HUES48 (cell line): ENCODE results near the gene COL5A1.

ENCODE experiments used
- H3K27ac ChIP-seq: one replicate; pipeline ENCODE4 v1.7.0; 2013; ENCODE audit warnings: low read depth, low read length, inconsistent platforms
- H3K27me3 ChIP-seq: 2 replicates; pipeline ENCODE4 v1.6.1; 2013; ENCODE audit warnings: mild to moderate bottlenecking, low read length; ENCODE audit not compliant: control insufficient read depth, insufficient read depth
- H3K36me3 ChIP-seq: 2 replicates; pipeline ENCODE4 v1.6.1; 2013; ENCODE audit warnings: low read length; ENCODE audit not compliant: control insufficient read depth, insufficient read depth
- H3K4me1 ChIP-seq: 2 replicates; pipeline ENCODE4 v1.6.1; 2013; ENCODE audit warnings: mild to moderate bottlenecking, low read length; ENCODE audit not compliant: control insufficient read depth, insufficient read depth
- H3K4me3 ChIP-seq: 2 replicates; pipeline ENCODE4 v1.5.1; 2013; ENCODE audit warnings: mild to moderate bottlenecking, low read depth, low read length
- H3K9ac ChIP-seq: 2 replicates; pipeline ENCODE4 v1.6.1; 2013; ENCODE audit warnings: mild to moderate bottlenecking, low read depth, low read length, moderate library complexity
- H3K9me3 ChIP-seq: 2 replicates; pipeline ENCODE4 v1.6.1; 2013; ENCODE audit warnings: low read length; ENCODE audit not compliant: control insufficient read depth, insufficient read depth

Gene COL5A1

GRCh38 chr9:134653259-134654009, 11.8 kb downstream of the COL5A1 start:
- Histone ChIP-seq H3K36me3 (no peaks in the 10 kb centered on the region), H3K27ac (no peak overlapping the region), H3K4me1 (peaks cover 6% of the 10 kb centered on the region)

GRCh38 chr9:134655101-134655500, 13.5 kb downstream of the COL5A1 start:
- no peak overlapping the region for H3K9ac ChIP-seq
- H3K27me3 ChIP-seq: no peaks in the 10 kb centered on the region
- H3K27ac ChIP-seq: no peak overlapping the region
- peaks cover 3% of the 10 kb centered on the region; the same call in 1 of the 2 replicates for H3K9me3 ChIP-seq
- no peak overlapping the region for H3K4me3 ChIP-seq
- peaks cover 9% of the 10 kb centered on the region for H3K4me1 ChIP-seq
- H3K36me3 ChIP-seq: no peaks in the 10 kb centered on the region

More at GRCh38 chr9:134653259-134654009, 11.8 kb downstream of the COL5A1 start:
- H3K9me3 ChIP-seq: no peaks in the 10 kb centered on the region
- H3K27me3 ChIP-seq: no peaks in the 10 kb centered on the region
- no peak overlapping the region for H3K9ac ChIP-seq
- no peak overlapping the region for H3K4me3 ChIP-seq

GRCh38 chr9:134655586-134656333, 14.2 kb downstream of the COL5A1 start:
- no peak overlapping the region for H3K4me3 ChIP-seq
- peaks cover 9% of the 10 kb centered on the region for H3K4me1 ChIP-seq
- H3K36me3 ChIP-seq: no peaks in the 10 kb centered on the region
- H3K27ac ChIP-seq: no peak overlapping the region
- peaks cover 9% of the 10 kb centered on the region for H3K9me3 ChIP-seq
- H3K27me3 ChIP-seq: no peaks in the 10 kb centered on the region
- H3K9ac ChIP-seq: no peak overlapping the region

- Histone ChIP-seq H3K27ac (no peak overlapping the region), H3K27me3 (no peaks in the 10 kb centered on the region), H3K36me3 (no peaks in the 10 kb centered on the region), H3K9me3 (peaks cover 15% of the 10 kb centered on the region), H3K4me3 (no peak overlapping the region), H3K4me1 (peaks cover 9% of the 10 kb centered on the region), H3K9ac (no peak overlapping the region)
Measured at GRCh38 chr9:134656334-134657006, 14.9 kb downstream of the COL5A1 start.

- no peak overlapping the region for H3K9ac ChIP-seq
- no peaks in the 10 kb centered on the region for H3K27me3 ChIP-seq
- peaks cover 15% of the 10 kb centered on the region for H3K9me3 ChIP-seq
- no peak overlapping the region for H3K4me3 ChIP-seq
- H3K36me3 ChIP-seq: no peaks in the 10 kb centered on the region
- H3K27ac ChIP-seq: no peak overlapping the region
- H3K4me1 ChIP-seq: peaks cover 9% of the 10 kb centered on the region
Measured at GRCh38 chr9:134657666-134658377, 16.2 kb downstream of the COL5A1 start.

GRCh38 chr9:134658378-134658955, 16.9 kb downstream of the COL5A1 start:
- no peak overlapping the region for H3K9ac ChIP-seq
- no peaks in the 10 kb centered on the region for H3K36me3 ChIP-seq
- no peaks in the 10 kb centered on the region for H3K27me3 ChIP-seq
- no peak overlapping the region for H3K4me3 ChIP-seq
- peaks cover 9% of the 10 kb centered on the region for H3K4me1 ChIP-seq
- H3K9me3 ChIP-seq: peaks cover 15% of the 10 kb centered on the region
- H3K27ac ChIP-seq: no peak overlapping the region

GRCh38 chr9:134659688-134660131, 18.1 kb downstream of the COL5A1 start:
- Histone ChIP-seq H3K27me3 (no peaks in the 10 kb centered on the region), H3K4me1 (peaks cover 9% of the 10 kb centered on the region), H3K27ac (no peak overlapping the region), H3K9me3 (peaks cover 15% of the 10 kb centered on the region), H3K9ac (no peak overlapping the region), H3K36me3 (no peaks in the 10 kb centered on the region), H3K4me3 (no peak overlapping the region)

GRCh38 chr9:134660407-134660806, 18.8 kb downstream of the COL5A1 start:
- H3K36me3 ChIP-seq: no peaks in the 10 kb centered on the region
- H3K9me3 ChIP-seq: peaks cover 15% of the 10 kb centered on the region
- H3K27me3 ChIP-seq: no peaks in the 10 kb centered on the region
- peaks cover 9% of the 10 kb centered on the region for H3K4me1 ChIP-seq
- H3K9ac ChIP-seq: no peak overlapping the region
- no peak overlapping the region for H3K27ac ChIP-seq
- no peak overlapping the region for H3K4me3 ChIP-seq

GRCh38 chr9:134661299-134661698, 19.7 kb downstream of the COL5A1 start:
- Histone ChIP-seq H3K27me3 (no peaks in the 10 kb centered on the region), H3K4me3 (no peak overlapping the region), H3K9me3 (peaks cover 15% of the 10 kb centered on the region), H3K4me1 (peaks cover 9% of the 10 kb centered on the region), H3K36me3 (no peaks in the 10 kb centered on the region), H3K27ac (no peak overlapping the region), H3K9ac (no peak overlapping the region)

- H3K27me3 ChIP-seq: no peaks in the 10 kb centered on the region
- H3K9me3 ChIP-seq: peaks cover 15% of the 10 kb centered on the region
- H3K9ac ChIP-seq: no peak overlapping the region
Measured at GRCh38 chr9:134661791-134662142, 20.2 kb downstream of the COL5A1 start.

More at GRCh38 chr9:134661791-134662142, 20.2 kb downstream of the COL5A1 start:
- no peaks in the 10 kb centered on the region for H3K36me3 ChIP-seq
- H3K27ac ChIP-seq: no peak overlapping the region
- H3K4me1 ChIP-seq: peaks cover 9% of the 10 kb centered on the region
- H3K4me3 ChIP-seq: no peak overlapping the region
